ENCODE measurements around the gene RAMAC. TPM values are rescaled to one million over a fixed set of nuclear protein-coding genes. Genes with fewer than 3 reads are reported as not detected.
A peak's percentile ranks its signal among the peaks of the same experiment; 100 is the strongest.

Gene RAMAC
- polyA plus RNA-seq, 1 of the 3 experiments (the other 2 are of a cell fraction), result 25.9 TPM

DNA sequence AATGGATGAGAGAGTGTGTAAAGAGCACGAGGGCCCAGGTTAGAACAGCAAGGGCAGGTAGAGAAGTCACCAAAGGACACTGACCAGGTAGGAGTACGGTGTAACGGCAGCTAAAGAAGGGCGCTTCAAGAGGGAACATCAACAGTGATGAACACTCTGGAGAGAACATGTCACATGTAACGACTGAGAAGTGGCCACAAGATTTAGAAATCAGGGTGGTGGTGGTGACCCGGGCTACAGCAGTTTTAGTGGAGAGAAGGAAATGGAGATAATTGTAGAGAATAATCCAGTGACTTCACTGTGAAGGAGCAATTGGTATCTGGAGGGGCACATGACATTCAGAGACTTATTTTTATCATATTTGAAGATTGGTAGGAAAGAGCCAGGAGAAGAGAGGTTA lies 26.6 kb downstream of the RAMAC start:
- no peak overlapping the region; the same call in 1 of the 2 replicates for H3K4me2 ChIP-seq
- POLR2A ChIA-PET, result interaction anchor here (1.0 to 1.2 kb wide), 2 partner anchors 194 to 196 kb away, joined by 3 read pairs; partner anchors contain the start of gene HDGFL3

DNA sequence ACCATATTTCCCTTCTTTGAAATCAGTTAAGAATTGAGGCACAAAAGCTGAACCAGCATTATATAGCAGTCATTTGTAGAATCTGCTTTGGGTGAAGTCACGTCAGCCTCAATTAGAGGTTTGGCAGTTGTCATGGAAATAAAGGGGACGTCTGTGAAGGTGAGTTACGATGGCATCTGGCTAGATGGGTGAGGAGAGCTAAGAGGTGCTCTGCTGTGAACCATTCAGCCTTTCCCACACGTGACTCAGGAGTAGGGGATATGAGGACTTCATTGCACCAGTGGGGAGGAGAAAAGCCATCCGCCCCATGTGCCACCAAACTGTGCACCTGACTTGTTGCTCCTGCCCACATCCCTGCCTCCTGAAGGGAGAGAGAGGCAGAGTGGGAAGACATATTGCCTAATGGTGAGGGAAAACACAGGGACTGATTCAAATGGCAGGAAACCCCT lies 28.2 kb downstream of the RAMAC start:
- H3K79me2 ChIP-seq (ENCODE audit: insufficient read depth), result peaks cover 15% of the 10 kb centered on the region

More for the DNA sequence above, 26.6 kb downstream of the RAMAC start:
- TF ChIP-seq CTCF (IDR thresholded peaks at IDR 0.05) (no peak), RCOR1 (IDR thresholded peaks at IDR 0.05; ENCODE audit: low read length) (no peak), PBX3 (IDR thresholded peaks at IDR 0.05) (no peak), SMC3 (IDR thresholded peaks at IDR 0.05; ENCODE audit: low read depth, low read length) (no peak)
- CTCF ChIA-PET, result interaction anchor here (0.6 to 3.8 kb wide), 7 partner anchors 9 to 472 kb away, joined by 3 to 33 read pairs (median 8); partner anchors contain the start of genes RAMAC and RPS17
- Histone ChIP-seq H4K20me1 (ENCODE audit: insufficient read depth) (peaks cover 6% of the 10 kb centered on the region; the same call in 1 of the 2 replicates), H3K27me3 (ENCODE audit: insufficient read depth) (no peaks in the 10 kb centered on the region), H2AFZ (ENCODE audit: low read depth) (no peak overlapping the region), H3K79me2 (ENCODE audit: insufficient read depth) (peaks cover 17% of the 10 kb centered on the region), H3K36me3 (replicated peaks in 1 of 2; ENCODE audit: control insufficient read depth in 1 of 2, insufficient read depth in 2 of 2, low read length in 1 of 2) (peaks cover 25 to 32% of the 10 kb centered on the region in 2 experiments), H3K4me1 (ENCODE audit: control insufficient read depth in 1 of 2, insufficient read depth in 2 of 2, low read depth in 1 of 2, low read length in 1 of 2) (peaks cover 12 to 27% of the 10 kb centered on the region in 2 experiments; a peak in 3 of 4 replicates), H3K9ac (no peak overlapping the region), H3K27ac (ENCODE audit: low read depth in 2 of 2, low read length in 1 of 2) (no peak overlapping the region), H3K9me2 (no peaks in the 10 kb centered on the region), H3K9me3 (no peaks in the 10 kb centered on the region), H3K4me3 (ENCODE audit: low read depth in 2 of 2, low read length in 1 of 2) (no peak overlapping the region; a peak in 1 of 4 replicates), H3F3A (replicated peaks; ENCODE audit: insufficient read depth) (peaks cover 11% of the 10 kb centered on the region)
- WGBS (ENCODE audit: low lambda C conversion rate), result 95% methylated on average over 6 of the region's 6 CpGs
- no peak for DNase-seq

GRCh38 chr15:83015361-83015760 lies 29.4 kb downstream of the RAMAC start:
- Histone ChIP-seq H2AFZ (ENCODE audit: low read depth) (no peak overlapping the region), H3K9me3 (no peaks in the 10 kb centered on the region), H3K36me3 (replicated peaks in 1 of 2; ENCODE audit: control insufficient read depth in 1 of 2, insufficient read depth in 2 of 2, low read length in 1 of 2) (peaks cover 25 to 35% of the 10 kb centered on the region in 2 experiments), H3K27ac (ENCODE audit: low read depth in 2 of 2, low read length in 1 of 2) (no peak overlapping the region), H3K9ac (no peak overlapping the region), H3F3A (replicated peaks; ENCODE audit: insufficient read depth) (peaks cover 19% of the 10 kb centered on the region), H3K4me2 (no peak overlapping the region), H3K79me2 (ENCODE audit: insufficient read depth) (peaks cover 4% of the 10 kb centered on the region), H3K27me3 (ENCODE audit: insufficient read depth) (no peaks in the 10 kb centered on the region), H4K20me1 (ENCODE audit: insufficient read depth) (peaks cover 3% of the 10 kb centered on the region; the same call in 1 of the 2 replicates), H3K9me2 (no peaks in the 10 kb centered on the region), H3K4me3 (ENCODE audit: low read depth in 2 of 2, low read length in 1 of 2) (no peak overlapping the region), H3K4me1 (ENCODE audit: control insufficient read depth in 1 of 2, insufficient read depth in 2 of 2, low read depth in 1 of 2, low read length in 1 of 2) (peaks cover 7 to 22% of the 10 kb centered on the region in 2 experiments; a peak in 3 of 4 replicates)
- 91% methylated on average over 4 of the region's 4 CpGs for WGBS (ENCODE audit: low lambda C conversion rate)
- no peak for DNase-seq
- TF ChIP-seq, protein P1, sequence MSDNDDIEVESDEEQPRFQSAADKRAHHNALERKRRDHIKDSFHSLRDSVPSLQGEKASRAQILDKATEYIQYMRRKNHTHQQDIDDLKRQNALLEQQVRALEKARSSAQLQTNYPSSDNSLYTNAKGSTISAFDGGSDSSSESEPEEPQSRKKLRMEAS (IDR thresholded peaks at IDR 0.05; ENCODE audit: low read depth), result no peak
- ChIA-PET CTCF (no interaction called here), POLR2A (no interaction called here)

More for the DNA sequence above, 28.2 kb downstream of the RAMAC start:
- TF ChIP-seq GABPA (IDR thresholded peaks at IDR 0.05; ENCODE audit: low read depth), result no peak
- Histone ChIP-seq H3K9ac (no peak overlapping the region), H3K9me3 (no peaks in the 10 kb centered on the region), H4K20me1 (ENCODE audit: insufficient read depth) (peaks cover 6% of the 10 kb centered on the region; the same call in 1 of the 2 replicates), H2AFZ (ENCODE audit: low read depth) (no peak overlapping the region), H3K9me2 (no peaks in the 10 kb centered on the region), H3K27me3 (ENCODE audit: insufficient read depth) (no peaks in the 10 kb centered on the region), H3K4me3 (ENCODE audit: low read depth in 2 of 2, low read length in 1 of 2) (no peak overlapping the region), H3K4me1 (ENCODE audit: control insufficient read depth in 1 of 2, insufficient read depth in 2 of 2, low read depth in 1 of 2, low read length in 1 of 2) (peaks cover 12 to 27% of the 10 kb centered on the region in 2 experiments; a peak in 3 of 4 replicates), H3F3A (replicated peaks; ENCODE audit: insufficient read depth) (peaks cover 19% of the 10 kb centered on the region), H3K27ac (ENCODE audit: low read depth in 2 of 2, low read length in 1 of 2) (peak overlapping the region in 1 of 2 experiments; percentile 25; a peak in 1 of 4 replicates), H3K36me3 (replicated peaks in 1 of 2; ENCODE audit: control insufficient read depth in 1 of 2, insufficient read depth in 2 of 2, low read length in 1 of 2) (peaks cover 27 to 32% of the 10 kb centered on the region in 2 experiments), H3K4me2 (no peak overlapping the region)
- DNase-seq, result no peak
- WGBS (ENCODE audit: low lambda C conversion rate), result 96% methylated on average over 5 of the region's 5 CpGs
- POLR2A ChIA-PET, result no interaction called here
- CTCF ChIA-PET, result interaction anchor here (1.0 kb wide), 1 partner anchor 13 kb away, joined by 3 read pairs; no protein-coding TSS in a partner anchor

Measured in SK-N-SH (cell line).